Measurements from ENCODE around the gene PRR9. TPM values are rescaled to one million over a fixed set of nuclear protein-coding genes. Genes with fewer than 3 reads are reported as not detected.

PRR9 gene
- total and polyA plus RNA-seq, 9 donors, result 0.13 to 1.3 TPM; not detected in 7

DNA sequence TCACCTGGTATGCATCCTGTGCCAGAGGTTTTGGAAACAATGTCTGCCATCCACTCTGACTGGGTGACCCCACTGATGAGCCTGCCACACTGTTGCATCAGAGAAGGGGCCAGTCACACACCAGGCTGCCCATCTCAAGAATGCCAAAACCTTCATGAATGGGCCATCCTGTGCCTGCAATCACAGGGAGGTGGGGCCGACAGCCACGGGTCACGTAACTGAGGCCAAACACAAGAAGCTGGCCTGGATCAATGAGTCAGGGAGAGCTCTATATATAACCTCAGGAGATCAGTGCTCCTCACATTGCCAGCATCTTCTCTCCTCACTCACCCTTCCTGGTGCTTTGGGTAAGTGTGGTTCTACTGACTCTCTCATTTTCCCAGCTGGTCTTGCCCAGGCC is 42.0 kb downstream of the PRR9 start, which contains the start of gene LORICRIN:
Gene LORICRIN, plus strand, starts transcription at position 301 of the 400 bp plus-strand sequence. CDS start 1,263 bp downstream, outside the sequence.
- H3K4me1 ChIP-seq (ENCODE audit: insufficient read depth), result peaks cover 2% of the 10 kb centered on the region
- WGBS, 3 donors, result 85 to 94% (median 90%) methylated on average over 3 of the region's 3 CpGs
- no peaks in the 10 kb centered on the region for H3K36me3 ChIP-seq
- no peaks in the 10 kb centered on the region for H3K27me3 ChIP-seq
- H3K9me3 ChIP-seq, result no peaks in the 10 kb centered on the region
- no peak within 1 kb of the TSS for H3K27ac ChIP-seq
- no peak within 1 kb of the TSS for H3K4me3 ChIP-seq
- no peak for DNase-seq
- intact Hi-C loops (cut with DNase I), result no loop called here
- TF ChIP-seq, protein P1, sequence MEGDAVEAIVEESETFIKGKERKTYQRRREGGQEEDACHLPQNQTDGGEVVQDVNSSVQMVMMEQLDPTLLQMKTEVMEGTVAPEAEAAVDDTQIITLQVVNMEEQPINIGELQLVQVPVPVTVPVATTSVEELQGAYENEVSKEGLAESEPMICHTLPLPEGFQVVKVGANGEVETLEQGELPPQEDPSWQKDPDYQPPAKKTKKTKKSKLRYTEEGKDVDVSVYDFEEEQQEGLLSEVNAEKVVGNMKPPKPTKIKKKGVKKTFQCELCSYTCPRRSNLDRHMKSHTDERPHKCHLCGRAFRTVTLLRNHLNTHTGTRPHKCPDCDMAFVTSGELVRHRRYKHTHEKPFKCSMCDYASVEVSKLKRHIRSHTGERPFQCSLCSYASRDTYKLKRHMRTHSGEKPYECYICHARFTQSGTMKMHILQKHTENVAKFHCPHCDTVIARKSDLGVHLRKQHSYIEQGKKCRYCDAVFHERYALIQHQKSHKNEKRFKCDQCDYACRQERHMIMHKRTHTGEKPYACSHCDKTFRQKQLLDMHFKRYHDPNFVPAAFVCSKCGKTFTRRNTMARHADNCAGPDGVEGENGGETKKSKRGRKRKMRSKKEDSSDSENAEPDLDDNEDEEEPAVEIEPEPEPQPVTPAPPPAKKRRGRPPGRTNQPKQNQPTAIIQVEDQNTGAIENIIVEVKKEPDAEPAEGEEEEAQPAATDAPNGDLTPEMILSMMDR (IDR thresholded peaks at IDR 0.05), result no peak
- TF ChIP-seq POLR2A (IDR thresholded peaks at IDR 0.05) (no peak), EP300 (IDR thresholded peaks at IDR 0.05) (no peak)

DNA sequence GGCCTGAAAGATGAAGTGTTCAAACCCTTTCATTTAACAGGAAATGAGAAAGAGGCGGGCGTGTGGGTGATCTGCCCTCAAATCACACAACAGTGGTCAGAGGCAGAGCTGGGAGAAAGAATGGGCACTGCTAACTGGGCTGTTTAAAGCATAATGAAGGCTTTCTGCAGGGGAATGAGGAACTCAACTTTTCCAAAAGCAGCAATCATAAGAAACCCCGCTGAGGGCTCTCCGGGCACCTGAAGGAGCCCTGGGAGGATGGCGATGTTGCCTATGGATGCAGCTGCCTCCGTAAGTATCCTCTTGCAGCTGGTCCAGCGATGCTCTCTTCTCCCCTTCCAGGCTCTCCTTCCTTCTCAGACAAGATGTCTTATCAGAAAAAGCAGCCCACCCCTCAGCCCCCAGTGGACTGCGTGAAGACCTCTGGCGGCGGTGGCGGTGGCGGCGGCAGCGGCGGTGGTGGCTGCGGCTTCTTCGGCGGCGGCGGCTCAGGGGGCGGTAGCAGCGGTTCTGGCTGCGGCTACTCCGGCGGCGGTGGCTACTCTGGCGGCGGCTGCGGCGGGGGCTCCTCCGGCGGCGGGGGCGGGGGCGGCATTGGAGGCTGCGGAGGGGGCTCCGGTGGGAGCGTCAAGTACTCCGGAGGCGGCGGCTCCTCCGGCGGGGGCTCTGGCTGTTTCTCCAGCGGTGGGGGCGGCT is 43.3 kb downstream of the PRR9 start:
- no peak for TF ChIP-seq POLR2A (IDR thresholded peaks at IDR 0.05)
- TF ChIP-seq EP300 (IDR thresholded peaks at IDR 0.05), result no peak
- TF ChIP-seq, protein P1 (IDR thresholded peaks at IDR 0.05), result no peak
- no peak for DNase-seq
- Histone ChIP-seq H3K4me1 (ENCODE audit: insufficient read depth) (peaks cover 2% of the 10 kb centered on the region), H3K36me3 (no peaks in the 10 kb centered on the region), H3K27ac (no peak overlapping the region), H3K4me3 (peak overlapping the region; percentile 43), H3K9me3 (no peaks in the 10 kb centered on the region), H3K27me3 (no peaks in the 10 kb centered on the region)
- 5 to 19% (median 9%) methylated on average over 17 to 45 of the region's 45 CpGs for WGBS, 3 donors
- intact Hi-C loops (cut with DNase I), result no loop called here

DNA sequence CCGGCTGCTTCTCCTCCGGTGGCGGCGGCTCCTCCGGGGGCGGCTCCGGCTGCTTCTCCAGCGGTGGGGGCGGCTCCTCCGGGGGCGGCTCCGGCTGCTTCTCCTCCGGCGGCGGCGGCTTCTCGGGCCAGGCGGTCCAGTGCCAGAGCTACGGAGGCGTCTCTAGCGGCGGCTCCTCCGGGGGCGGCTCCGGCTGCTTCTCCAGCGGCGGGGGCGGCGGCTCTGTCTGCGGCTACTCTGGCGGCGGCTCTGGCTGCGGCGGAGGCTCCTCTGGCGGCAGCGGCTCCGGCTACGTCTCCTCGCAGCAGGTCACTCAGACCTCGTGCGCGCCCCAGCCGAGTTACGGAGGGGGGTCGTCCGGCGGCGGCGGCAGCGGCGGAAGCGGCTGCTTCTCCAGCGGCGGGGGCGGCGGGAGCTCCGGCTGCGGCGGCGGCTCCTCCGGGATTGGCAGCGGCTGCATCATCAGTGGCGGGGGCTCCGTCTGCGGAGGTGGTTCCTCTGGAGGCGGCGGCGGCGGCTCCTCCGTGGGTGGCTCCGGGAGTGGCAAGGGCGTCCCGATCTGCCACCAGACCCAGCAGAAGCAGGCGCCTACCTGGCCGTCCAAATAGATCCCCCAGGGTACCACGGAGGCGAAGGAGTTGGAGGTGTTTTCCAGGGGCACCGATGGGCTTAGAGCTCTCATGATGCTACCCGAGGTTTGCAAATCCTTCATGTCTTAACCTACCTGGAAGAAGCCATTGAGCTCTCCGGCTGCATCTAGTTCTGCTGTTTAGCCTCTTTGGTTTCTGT is 44.1 kb downstream of the PRR9 start:
- peaks cover 2% of the 10 kb centered on the region for H3K4me1 ChIP-seq (ENCODE audit: insufficient read depth)
- TF ChIP-seq POLR2A (IDR thresholded peaks at IDR 0.05) (no peak), EP300 (IDR thresholded peaks at IDR 0.05) (no peak)
- TF ChIP-seq, protein P1 (IDR thresholded peaks at IDR 0.05), result no peak
- DNase-seq, result peak; percentile 26 to 68 (median 51)
- H3K36me3 ChIP-seq, result no peaks in the 10 kb centered on the region
- peak overlapping the region; percentile 43 for H3K4me3 ChIP-seq
- H3K27me3 ChIP-seq, result no peaks in the 10 kb centered on the region
- intact Hi-C loops (cut with DNase I), result no loop called here
- H3K9me3 ChIP-seq, result no peaks in the 10 kb centered on the region
- H3K27ac ChIP-seq, result no peak overlapping the region
- WGBS, 3 donors, result 1 to 3% (median 2%) methylated on average over 21 to 80 of the region's 80 CpGs

DNA sequence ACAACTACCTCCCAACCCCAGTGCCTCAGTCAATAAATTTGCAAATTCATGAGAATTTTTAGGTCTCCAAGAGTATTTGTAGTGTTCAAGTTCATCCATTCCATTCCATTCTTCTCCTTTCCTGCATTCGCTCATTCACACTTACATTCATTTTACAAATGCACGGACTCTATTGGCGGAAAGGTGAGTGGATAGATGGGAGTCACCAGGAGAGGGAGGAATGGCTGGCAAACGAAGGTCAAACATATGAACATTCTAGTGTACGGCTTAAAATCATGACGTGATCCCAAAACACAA is 44.6 kb downstream of the PRR9 start:
- no peaks in the 10 kb centered on the region for H3K9me3 ChIP-seq
- no peak for DNase-seq
- 15 to 24% (median 15%) methylated on average over 6 of the region's 6 CpGs for WGBS, 3 donors
- H3K27ac ChIP-seq, result no peak overlapping the region
- peaks cover 2% of the 10 kb centered on the region for H3K4me1 ChIP-seq (ENCODE audit: insufficient read depth)
- no peaks in the 10 kb centered on the region for H3K27me3 ChIP-seq
- TF ChIP-seq EP300 (IDR thresholded peaks at IDR 0.05) (no peak), POLR2A (IDR thresholded peaks at IDR 0.05) (no peak)
- TF ChIP-seq, protein P1 (IDR thresholded peaks at IDR 0.05), result no peak
- intact Hi-C loops (cut with DNase I), result no loop called here
- no peaks in the 10 kb centered on the region for H3K36me3 ChIP-seq
- no peak overlapping the region for H3K4me3 ChIP-seq
